A549 (cell line): ENCODE results near the gene CELF5.

Source experiments
- CEBPB ChIP-seq, 2 experiments: fragments of >200 bp in 1 of 2; sonication (Bioruptor Twin) in 1 of 2; formaldehyde crosslinking in 1 of 2; IDR thresholded peaks; 2 replicates each; pipeline ENCODE4 v1.6.1; 2012 to 2016
- EP300 ChIP-seq, 2 experiments: fragments of >200 bp; sonication (Bioruptor Twin); formaldehyde crosslinking; IDR thresholded peaks; 2 replicates in 1 of 2; 3 replicates in 1 of 2; pipeline ENCODE4 v1.6.1; 2016 to 2017
- MAFK ChIP-seq: fragments of 450-650 bp; IDR thresholded peaks from 2 replicates; pipeline ENCODE4 v1.6.1; 2014; ENCODE audit not compliant: partially characterized antibody
- POLR2A ChIP-seq: IDR thresholded peaks from 2 replicates; pipeline ENCODE4 v1.6.1; 2012; ENCODE audit warnings: mild to moderate bottlenecking, low read length
- POLR2AphosphoS2 ChIP-seq: conservative IDR thresholded peaks from 2 replicates; pipeline ENCODE4 v1.6.1; 2012; ENCODE audit warnings: low read length, improper control_type of control experiment, inconsistent platforms
- RAD21 ChIP-seq, 2 experiments: fragments of >200 bp in 1 of 2; sonication (Bioruptor Twin) in 1 of 2; formaldehyde crosslinking in 1 of 2; IDR thresholded peaks in 1 of 2; conservative IDR thresholded peaks in 1 of 2; 2 replicates in 1 of 2; 3 replicates in 1 of 2; pipeline ENCODE4 v1.6.1; 2012 to 2018; ENCODE audit warnings: inconsistent platforms in 1 of 2
- TF ChIP-seq, protein P1 (sequence below): fragments of >200 bp; sonication (Bioruptor Twin); formaldehyde crosslinking; IDR thresholded peaks from 3 replicates; pipeline ENCODE4 v1.5.1; 2016
- TF ChIP-seq, protein P2 (sequence below): IDR thresholded peaks from 2 replicates; pipeline ENCODE4 v1.6.1; 2012
- TF ChIP-seq, protein P3 (sequence below): fragments of 200-600 bp; sonication (generic); IDR thresholded peaks from 2 replicates; pipeline ENCODE4 v1.6.1; 2016; ENCODE audit warnings: antibody characterized with exemption, mild to moderate bottlenecking, moderate library complexity

DNA sequence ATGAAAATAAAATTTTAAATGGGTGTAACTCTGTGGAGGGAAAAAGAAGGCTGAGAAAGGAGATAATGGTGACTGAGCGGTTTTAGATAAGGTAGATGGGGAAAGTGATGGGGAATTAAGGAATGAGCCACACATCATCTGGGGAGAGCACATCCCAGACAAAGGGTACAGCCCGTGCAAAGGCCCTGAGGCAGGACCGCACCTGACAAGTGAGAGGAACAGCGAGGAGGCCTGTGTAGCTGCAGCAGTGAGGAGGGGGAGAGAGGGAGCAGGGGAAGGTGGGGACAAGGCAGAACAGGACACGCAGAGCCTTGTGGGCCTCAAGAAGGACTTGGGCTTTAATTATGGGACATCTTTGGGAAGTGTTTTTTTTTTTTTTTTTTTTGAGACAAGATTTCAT lies 1.8 kb upstream of the CELF5 start:
- TF ChIP-seq, protein P1, sequence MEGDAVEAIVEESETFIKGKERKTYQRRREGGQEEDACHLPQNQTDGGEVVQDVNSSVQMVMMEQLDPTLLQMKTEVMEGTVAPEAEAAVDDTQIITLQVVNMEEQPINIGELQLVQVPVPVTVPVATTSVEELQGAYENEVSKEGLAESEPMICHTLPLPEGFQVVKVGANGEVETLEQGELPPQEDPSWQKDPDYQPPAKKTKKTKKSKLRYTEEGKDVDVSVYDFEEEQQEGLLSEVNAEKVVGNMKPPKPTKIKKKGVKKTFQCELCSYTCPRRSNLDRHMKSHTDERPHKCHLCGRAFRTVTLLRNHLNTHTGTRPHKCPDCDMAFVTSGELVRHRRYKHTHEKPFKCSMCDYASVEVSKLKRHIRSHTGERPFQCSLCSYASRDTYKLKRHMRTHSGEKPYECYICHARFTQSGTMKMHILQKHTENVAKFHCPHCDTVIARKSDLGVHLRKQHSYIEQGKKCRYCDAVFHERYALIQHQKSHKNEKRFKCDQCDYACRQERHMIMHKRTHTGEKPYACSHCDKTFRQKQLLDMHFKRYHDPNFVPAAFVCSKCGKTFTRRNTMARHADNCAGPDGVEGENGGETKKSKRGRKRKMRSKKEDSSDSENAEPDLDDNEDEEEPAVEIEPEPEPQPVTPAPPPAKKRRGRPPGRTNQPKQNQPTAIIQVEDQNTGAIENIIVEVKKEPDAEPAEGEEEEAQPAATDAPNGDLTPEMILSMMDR = no peak
- TF ChIP-seq RAD21 (conservative IDR thresholded peaks at IDR 0.05 in 1 of 2, IDR thresholded peaks at IDR 0.05 in 1 of 2) (no peak), CEBPB (IDR thresholded peaks at IDR 0.05) (no peak), EP300 (IDR thresholded peaks at IDR 0.05) (no peak), POLR2A (no peak), POLR2AphosphoS2 (no peak), MAFK (no peak)
- TF ChIP-seq, protein P2, sequence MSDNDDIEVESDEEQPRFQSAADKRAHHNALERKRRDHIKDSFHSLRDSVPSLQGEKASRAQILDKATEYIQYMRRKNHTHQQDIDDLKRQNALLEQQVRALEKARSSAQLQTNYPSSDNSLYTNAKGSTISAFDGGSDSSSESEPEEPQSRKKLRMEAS = no peak
- TF ChIP-seq, protein P3, sequence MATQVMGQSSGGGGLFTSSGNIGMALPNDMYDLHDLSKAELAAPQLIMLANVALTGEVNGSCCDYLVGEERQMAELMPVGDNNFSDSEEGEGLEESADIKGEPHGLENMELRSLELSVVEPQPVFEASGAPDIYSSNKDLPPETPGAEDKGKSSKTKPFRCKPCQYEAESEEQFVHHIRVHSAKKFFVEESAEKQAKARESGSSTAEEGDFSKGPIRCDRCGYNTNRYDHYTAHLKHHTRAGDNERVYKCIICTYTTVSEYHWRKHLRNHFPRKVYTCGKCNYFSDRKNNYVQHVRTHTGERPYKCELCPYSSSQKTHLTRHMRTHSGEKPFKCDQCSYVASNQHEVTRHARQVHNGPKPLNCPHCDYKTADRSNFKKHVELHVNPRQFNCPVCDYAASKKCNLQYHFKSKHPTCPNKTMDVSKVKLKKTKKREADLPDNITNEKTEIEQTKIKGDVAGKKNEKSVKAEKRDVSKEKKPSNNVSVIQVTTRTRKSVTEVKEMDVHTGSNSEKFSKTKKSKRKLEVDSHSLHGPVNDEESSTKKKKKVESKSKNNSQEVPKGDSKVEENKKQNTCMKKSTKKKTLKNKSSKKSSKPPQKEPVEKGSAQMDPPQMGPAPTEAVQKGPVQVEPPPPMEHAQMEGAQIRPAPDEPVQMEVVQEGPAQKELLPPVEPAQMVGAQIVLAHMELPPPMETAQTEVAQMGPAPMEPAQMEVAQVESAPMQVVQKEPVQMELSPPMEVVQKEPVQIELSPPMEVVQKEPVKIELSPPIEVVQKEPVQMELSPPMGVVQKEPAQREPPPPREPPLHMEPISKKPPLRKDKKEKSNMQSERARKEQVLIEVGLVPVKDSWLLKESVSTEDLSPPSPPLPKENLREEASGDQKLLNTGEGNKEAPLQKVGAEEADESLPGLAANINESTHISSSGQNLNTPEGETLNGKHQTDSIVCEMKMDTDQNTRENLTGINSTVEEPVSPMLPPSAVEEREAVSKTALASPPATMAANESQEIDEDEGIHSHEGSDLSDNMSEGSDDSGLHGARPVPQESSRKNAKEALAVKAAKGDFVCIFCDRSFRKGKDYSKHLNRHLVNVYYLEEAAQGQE = no peak
